Left cardiac atrium (tissue), 4 donors: ENCODE results near the gene RPUSD1. TPM values are rescaled to one million over a fixed set of nuclear protein-coding genes. Genes with fewer than 3 reads are reported as not detected.
A peak's percentile ranks its signal among the peaks of the same experiment; 100 is the strongest.
"Not testable (repeated sequence)": the region's sequence is repeated elsewhere in the genome, so short reads cannot be mapped to it uniquely, and the experiment has no call there.

ENCODE experiments used
- ATAC-seq, 2 donors: fragments of 200-7000 bp; cut with Tn5 transposase; one replicate each; pipeline ENCODE4 v1.9.1; 2020; ENCODE audit warnings: mild to moderate bottlenecking in 2 of 2, moderate library complexity in 2 of 2
- DNase-seq: peaks from one replicate; pipeline ENCODE4 v3.0.0-alpha.2; 2020
- intact Hi-C, 2 donors: fragments of 100-400 bp; cut with DNase I; formaldehyde crosslinking; loops; one replicate each; pipeline versions ENCODE4 v1.14.1 to v1.15.1; 2022 to 2023
- total RNA-seq, 2 donors: library from RNA; stranded (reverse); fragmentation: NEBNext Ultra II Directional; extraction: Animal tissue kit (Norgen Biotek cat#: 25700); gene quantifications; one replicate each; pipeline ENCODE4 v1.2.1, GENCODE V29; 2021
- donor health status: DM: no; HTN: yes; CAD: no.
- donor health status: DM: no; HTN: yes; CAD: no; lungs with severe emphysema.
- donor health status: DM: yes; HTN: yes; CAD: no.
- donor health status: Dilated cardiomyopathy.

The RPUSD1 gene
- total RNA-seq, 2 donors from 2014 or later: 11.1 to 11.4 TPM

- DNase-seq: peak; percentile 91
- intact Hi-C loops: loop anchor here in 1 of 2 donors (5.0 kb wide), 1 partner anchor 76 kb away; no protein-coding TSS in a partner anchor
- peak; percentile 88 to 96 for ATAC-seq
Measured at GRCh38 chr16:788399-789126, 382 bp upstream of the RPUSD1 start, which contains the start of gene CHTF18. Gene CHTF18 (plus strand): TSS chr16:788620. CDS start chr16:788685, 65 bp downstream.

GRCh38 chr16:787321-787966, 737 bp downstream of the RPUSD1 start:
- ATAC-seq (no peak), DNase-seq (no peak)
- intact Hi-C loops: loop anchor here in 1 of 2 donors (5.0 kb wide), 1 partner anchor 75 kb away; no protein-coding TSS in a partner anchor

GRCh38 chr16:785563-786535, 2.3 kb downstream of the RPUSD1 start:
- intact Hi-C loops: loop anchor here (1.0 to 5.0 kb wide), 2 partner anchors 74 to 75 kb away; no protein-coding TSS in a partner anchor
- ATAC-seq: peak; percentile 12 to 31
- peak; percentile 78 for DNase-seq

- intact Hi-C loops: no loop called here
- no peak for DNase-seq
- ATAC-seq: no peak
Measured at GRCh38 chr16:784431-784830, 3.8 kb downstream of the RPUSD1 start.

DNA sequence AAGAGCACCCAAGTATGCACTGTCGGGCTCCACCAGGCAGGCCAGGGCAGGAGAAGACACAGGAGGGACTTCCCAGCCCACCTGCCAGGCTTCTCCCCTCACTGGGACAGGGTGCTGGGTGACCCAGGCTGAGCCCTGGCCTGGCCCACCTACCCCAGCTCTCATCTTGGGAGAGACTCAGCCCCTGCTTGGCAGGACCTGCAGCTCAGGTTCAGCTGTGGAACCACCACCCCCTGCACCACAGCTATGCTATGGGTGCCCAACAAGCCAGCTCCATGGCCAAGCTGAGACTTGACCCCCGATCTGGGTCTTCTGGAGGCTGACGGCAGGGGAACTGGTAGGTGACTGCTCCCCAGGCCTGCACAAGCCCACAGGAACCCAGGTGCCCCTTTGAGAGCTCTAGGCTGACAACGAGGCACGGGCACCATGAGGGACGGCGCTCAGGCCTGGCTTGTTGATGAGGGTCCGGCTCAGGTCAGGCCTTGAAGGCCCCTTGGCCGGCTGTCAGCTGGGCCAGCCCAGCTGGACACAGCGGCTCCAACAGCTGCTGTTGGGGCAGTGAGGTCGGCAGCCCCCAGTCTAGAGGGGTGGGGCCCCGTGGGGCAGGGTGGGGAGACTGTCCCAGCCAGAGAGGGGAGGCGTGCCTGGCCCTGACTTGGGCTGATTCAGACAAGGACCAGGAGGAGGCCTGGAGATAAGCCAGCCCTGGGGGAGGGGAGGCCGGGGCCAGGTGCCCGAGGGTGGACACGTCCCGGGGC, 4.6 kb downstream of the RPUSD1 start:
- peak in 1 of 2 donors; percentile 4 for ATAC-seq
- DNase-seq: peak; percentile 50
- intact Hi-C loops: no loop called here

GRCh38 chr16:782766-783403, 5.3 kb downstream of the RPUSD1 start:
- ATAC-seq (no peak), DNase-seq (no peak)
- intact Hi-C loops: no loop called here

- intact Hi-C loops: no loop called here
- ATAC-seq (no peak), DNase-seq (no peak)
Measured at GRCh38 chr16:782258-782657, 5.9 kb downstream of the RPUSD1 start.

DNA sequence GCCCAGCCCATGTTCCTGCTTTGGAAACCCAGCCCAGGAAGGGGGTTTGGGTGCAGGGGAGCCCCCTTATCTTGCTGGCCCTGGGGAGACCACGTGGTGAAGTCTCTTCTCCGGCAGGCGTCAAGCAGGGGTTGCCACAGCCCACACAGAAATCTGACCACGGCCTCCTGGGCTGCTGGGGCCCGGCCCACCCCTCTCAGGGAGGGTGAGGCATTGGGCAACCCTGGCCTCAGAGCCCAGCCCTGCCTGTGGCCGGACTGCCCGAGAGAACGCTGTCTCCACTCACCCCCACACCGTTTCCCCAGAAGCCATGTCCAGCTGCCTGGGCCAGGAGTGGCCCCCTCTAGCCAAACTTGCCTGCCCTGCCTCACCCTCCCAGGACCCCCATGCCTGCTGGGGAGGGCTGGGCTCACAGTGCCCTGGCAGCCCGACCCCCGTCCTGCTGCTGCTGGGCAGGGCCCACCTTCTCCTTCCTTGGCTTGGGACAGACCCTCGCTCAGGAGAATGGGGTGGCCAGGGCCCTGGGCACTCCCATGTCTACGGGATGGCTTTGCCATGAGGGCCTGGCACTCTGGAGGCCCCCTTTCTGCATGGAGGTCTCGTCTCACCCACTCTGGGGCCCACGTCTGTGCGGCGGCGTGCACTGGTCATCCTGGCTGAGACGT, 6.7 kb downstream of the RPUSD1 start:
- intact Hi-C loops: no loop called here
- no peak for ATAC-seq
- DNase-seq: no peak

DNA sequence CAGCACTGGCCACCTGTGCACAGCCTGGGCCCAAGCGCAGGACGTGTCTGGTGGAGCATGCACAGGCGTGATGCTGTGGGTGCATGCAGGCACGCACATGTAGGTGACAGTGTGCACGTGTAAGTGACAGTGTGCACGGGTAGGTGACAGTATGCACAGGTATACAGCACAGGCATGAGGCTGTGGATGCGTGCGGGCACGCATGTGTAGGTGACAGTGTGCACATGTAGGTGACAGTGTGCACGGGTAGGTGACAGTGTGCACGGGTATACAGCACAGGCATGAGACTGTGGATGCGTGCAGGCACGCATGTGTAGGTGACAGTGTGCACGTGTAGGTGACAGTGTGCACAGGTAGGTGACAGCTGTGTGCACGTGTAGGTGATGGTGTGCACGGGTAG, 7.9 kb downstream of the RPUSD1 start:
- intact Hi-C loops: no loop called here
- ATAC-seq: no peak

GRCh38 chr16:779561-779960, 8.6 kb downstream of the RPUSD1 start:
- DNase-seq (no peak), ATAC-seq (no peak)
- intact Hi-C loops: no loop called here

More for the DNA sequence above, 7.9 kb downstream of the RPUSD1 start:
- DNase-seq: no peak

DNA sequence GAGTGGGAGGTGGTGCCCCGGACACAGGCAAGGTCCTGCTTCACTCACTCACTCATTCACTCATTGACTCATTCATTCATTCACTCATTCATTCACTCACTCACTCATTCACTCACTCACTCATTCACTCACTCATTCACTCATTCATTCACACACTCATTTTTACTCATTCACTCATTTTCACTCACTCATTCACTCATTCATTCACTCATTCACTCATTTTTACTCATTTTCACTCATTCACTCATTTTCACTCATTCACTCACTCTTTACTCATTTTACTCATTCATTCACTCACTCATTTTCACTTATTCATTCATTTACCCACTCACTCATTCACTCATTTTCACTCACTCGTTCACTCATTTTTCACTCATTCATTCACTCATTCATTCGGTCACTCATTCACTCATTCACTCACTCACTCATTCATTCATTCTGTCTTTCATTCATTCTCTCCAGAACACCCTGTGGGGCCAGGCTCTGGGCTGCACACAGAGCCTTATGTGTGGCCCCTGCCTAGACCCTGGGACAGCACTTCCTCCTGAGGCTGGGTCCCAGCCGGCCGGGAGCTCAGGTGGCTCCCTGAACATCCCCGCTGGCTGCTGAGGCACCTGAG, 9.2 kb downstream of the RPUSD1 start:
- ATAC-seq (no peak), DNase-seq (no peak)
- intact Hi-C loops: no loop called here

DNA sequence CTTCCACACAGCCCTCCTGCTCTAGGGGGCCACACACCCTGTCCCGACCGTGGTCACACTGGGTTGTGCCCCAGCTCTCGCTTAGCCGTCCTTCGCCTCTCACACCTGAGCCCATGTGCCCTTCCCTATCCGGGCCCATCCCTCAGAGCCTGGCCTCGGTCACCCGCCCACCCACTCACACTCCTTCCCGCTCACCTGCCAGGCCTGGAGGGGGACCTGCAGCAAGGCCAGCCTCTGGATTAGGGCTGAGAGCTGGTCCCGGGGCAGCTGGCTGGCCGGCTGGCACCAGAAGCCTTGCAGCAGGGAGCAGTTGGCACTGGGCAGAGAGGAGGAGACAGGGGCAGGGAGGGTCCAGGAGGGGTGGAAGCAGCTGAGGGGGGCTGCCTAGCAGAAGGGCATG, 9.7 kb downstream of the RPUSD1 start:
- DNase-seq: no peak
- intact Hi-C loops: no loop called here

GRCh38 chr16:777826-778225, 10.4 kb downstream of the RPUSD1 start:
- intact Hi-C loops: no loop called here
- DNase-seq (no peak), ATAC-seq (no peak)

More for the DNA sequence above, 9.7 kb downstream of the RPUSD1 start:
- no peak for ATAC-seq

DNA sequence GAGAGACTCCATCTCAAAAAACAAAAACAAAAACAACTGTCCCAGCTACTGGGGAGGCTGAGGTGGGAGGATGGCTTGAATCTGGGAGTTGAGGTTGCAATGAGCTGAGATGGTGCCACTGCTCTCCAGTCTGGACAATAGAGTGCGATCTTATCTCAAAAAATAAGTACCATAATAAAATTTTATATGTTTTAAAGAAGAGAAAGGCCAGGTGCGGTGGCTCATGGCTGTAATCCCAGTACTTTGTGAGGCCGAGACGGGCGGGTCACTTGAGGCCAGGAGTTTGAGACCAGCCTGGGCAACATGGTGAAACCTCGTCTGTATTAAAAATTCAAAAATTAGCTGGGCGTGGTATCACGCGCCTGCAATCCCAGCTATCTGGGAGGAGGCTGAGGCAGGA, 11.4 kb downstream of the RPUSD1 start:
- DNase-seq: no peak
- intact Hi-C loops: no loop called here
- ATAC-seq: no peak

DNA sequence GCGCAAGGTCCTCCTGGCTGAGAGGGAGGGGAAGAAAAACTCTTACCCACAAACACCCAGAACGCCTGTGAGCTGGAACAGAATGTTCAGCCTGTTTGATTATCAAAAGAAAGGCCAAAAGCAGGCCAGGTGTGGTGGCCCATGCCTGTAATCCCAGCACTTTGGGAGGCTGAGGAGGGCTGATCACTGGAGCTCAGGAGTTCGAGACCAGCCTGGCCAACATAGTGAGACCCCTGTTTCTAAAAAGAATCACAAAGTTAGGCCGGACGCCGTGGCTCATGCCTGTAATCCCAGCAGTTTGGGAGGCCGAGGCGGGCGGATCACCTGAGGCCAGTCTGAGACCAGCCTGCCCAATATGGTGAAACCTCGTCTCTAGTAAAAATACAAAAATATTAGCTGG, 11.9 kb downstream of the RPUSD1 start:
- ATAC-seq, intact Hi-C loops, DNase-seq: not testable (repeated sequence)

DNA sequence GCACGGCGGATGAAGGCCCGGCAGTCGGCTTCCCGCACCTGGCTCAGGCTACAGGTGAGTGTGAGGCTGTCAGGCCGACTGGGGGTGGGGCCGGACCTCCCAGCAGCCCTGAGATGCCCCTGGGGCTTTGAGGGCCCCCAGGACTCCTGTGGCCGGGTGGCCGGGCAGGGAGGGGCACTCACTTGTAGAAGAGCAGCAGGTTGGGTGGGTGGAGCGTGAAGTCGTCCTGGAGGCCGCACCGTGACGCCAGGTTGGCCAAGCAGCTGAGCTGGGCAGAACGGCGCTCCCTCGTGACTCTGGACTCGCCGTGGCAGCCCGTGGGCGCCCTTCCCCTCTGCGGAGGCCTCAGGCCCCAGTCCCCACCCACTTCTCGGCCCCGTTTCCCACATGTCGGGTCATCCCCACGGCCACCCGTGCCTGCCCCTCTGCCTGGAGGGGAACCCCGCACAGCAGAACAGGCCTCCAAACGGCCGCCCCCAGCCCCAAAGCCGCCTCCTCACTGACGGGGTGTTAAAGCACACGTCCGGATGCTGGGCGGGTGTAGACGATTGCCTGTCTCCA, 12.9 kb downstream of the RPUSD1 start:
- DNase-seq (no peak), ATAC-seq (no peak)
- intact Hi-C loops: no loop called here
